Bladder microvascular endothelial cell (primary cell): Measurements from ENCODE around the gene PLEKHG1. TPM values are rescaled to one million over a fixed set of nuclear protein-coding genes. Genes with fewer than 3 reads are reported as not detected.

Experiments
- total RNA-seq: library from RNA; depleted of rRNA; stranded (reverse); fragments of >200 nt; gene quantifications from 2 replicates; pipeline ENCODE4 v1.2.3, GENCODE V29; 2014

The PLEKHG1 gene
- 31.2 and 50.9 TPM in 2 replicates for total RNA-seq

DNA sequence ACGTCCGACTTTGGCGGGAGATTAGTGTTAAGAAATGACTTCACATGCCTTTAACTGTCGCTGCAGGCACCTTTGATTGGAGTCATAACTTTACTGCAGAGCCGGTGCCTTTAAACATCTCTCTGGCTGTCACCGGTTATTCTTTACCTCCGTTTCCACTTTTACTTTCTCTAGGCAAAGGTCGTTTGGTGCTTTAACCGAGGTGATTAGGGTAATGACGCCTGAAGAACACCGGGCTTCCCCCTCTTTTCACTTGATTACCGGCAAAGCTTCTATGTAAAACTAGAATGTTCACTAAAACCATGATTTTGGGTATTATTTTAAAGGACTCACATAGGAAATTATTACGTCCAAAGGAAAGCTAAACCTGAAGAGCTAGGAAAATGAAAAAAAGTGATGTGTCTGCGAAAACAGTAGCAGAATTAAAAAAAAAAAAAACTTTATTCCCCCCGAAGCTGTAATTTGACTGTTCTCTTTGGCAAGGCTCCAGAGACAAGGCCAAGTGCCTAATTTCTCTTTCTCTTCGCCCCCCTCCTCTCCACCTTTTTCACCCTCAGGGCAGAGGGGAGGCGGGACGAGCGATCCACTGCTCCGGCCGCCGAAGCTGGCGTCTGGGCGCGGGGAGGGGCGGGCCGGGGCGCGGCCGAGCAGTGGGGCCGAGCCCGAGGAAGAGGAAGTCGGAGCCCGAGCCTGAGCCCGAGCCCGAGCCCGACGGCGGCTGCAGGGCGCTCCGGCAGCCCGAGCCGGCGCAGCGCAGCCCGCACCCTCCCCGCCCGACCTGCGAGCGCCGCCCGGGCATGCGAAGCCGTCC lies at the start of gene PLEKHG1:
TSS of gene PLEKHG1 (plus strand) at position 687 of the 811 bp plus-strand sequence. CDS start 133,797 bp downstream, outside the sequence.

Other genes starting within 250 kb of the PLEKHG1 start
- not detected in 2 replicates for gene IYD, start 230.9 kb upstream of the PLEKHG1 start, total RNA-seq